NCI-H446 (cell line): ENCODE results near the gene WEE1.
A peak's percentile ranks its signal among the peaks of the same experiment; 100 is the strongest.
"Not testable (repeated sequence)": the region's sequence is repeated elsewhere in the genome, so short reads cannot be mapped to it uniquely, and the experiment has no call there.

Source experiments
- DNase-seq, 2 experiments: peaks; one replicate each; lab custom pipeline; 2025; lab: John Stamatoyannopoulos, UW

WEE1 gene

DNA sequence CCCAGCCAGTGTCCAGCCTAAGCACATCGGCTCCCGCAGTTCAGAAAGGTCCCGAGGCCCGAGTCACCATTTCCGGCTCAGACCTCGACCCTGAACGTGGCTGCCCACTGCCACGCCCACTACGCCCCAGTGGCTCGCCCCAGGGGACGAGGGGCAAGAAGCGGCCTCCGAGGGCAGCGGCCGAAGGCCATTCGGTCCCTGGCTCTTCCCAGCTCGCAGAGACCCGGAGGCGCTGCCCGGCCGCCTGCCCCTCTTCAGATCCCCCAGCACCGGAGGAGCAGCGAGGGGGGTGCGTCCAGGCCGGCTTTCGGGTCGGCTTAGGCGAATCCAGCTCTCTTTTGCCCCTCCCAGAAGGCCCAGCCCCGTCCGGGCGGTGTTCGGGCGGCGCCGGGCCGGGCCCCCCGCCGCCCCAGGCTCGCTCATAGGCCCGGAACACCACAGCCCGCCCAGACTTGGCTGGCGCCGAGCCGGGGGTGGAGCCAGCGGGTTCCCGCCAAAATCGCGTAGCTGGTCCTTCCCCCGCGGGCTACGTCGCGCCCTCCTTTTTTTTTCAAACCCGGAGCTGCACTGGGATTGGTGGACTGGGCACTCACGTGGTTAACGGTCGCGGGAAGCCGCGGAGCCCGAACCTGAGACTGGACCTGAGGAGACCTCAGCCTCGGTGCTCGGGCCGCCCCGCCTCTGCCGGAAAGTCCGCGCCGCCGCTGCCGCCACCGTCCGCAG is at the start of gene WEE1:
TSS of gene WEE1 (plus strand) at position 619 of the 723 bp plus-strand sequence. CDS start 264 bp downstream, outside the sequence.
- DNase-seq: peak; percentile 97 to 99

DNA sequence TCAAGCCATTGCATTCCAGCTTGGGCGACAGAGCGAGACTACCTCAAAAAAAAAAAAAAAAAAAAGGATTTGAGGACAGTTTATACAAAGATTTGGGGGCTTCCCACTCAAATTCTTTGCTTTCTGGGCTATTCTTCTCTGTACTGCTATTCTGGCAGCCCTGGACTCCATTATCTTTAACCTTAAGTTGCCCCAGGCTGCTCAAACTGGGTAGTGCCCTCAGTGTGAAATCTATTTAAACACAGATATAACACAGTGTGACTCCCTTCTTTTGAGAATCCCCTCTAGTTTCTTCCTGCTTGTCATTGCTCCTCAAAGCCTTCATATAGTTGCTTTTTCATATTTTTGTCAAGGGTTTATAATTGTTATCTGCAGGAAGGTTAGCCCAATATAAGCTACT is 49.5 kb upstream of the WEE1 start:
- no peak for DNase-seq

DNA sequence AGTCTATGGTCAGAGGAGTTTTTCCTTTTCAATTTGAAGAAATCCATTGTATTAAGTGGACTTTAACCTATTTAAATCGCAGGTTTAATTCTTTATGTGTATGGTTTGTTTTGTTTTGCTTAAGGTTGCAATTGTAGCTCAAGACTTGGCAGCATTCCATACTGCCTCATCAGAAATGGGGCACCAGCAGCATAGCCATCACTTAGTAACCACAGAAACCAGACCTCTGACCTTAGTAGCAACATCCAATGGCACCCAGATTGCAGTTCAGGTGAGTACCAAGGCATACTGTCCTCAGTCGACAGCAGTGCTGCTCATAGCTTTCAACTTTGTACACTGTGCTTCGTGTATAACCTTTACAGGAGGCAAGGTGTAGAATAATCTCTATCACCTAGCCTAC is 48.4 kb upstream of the WEE1 start:
- no peak for DNase-seq

DNA sequence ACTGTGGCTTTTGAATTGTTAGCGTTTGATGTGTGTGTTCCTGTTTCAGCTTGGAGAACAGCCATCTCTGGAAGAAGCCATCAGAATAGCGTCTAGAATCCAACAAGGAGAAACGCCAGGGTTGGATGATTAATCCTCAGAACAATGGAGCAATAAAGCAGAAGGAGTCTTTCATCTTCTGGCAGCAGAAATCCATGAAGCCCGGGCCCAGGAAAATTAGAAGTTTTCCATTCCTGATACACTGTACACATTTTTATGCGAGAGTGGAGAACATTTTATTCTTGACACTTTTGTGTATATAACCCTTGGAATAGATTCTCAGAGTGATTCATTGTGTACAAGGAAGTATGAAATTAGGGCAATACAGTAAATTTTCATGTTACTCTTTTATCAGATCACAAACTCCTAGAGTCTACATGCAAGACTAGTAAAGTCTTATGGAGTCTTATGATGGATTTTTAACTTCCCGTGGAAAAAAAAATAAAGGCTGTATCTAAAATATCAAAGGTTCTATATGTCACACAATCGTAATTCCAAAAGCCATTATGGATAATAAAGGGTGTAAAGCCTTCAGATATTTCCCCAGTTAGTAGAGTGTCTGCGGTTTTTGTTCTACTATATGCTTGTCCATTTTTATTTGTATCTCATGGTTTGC is 45.9 kb upstream of the WEE1 start:
- peak in 1 of 2 experiments; percentile 53 for DNase-seq

DNA sequence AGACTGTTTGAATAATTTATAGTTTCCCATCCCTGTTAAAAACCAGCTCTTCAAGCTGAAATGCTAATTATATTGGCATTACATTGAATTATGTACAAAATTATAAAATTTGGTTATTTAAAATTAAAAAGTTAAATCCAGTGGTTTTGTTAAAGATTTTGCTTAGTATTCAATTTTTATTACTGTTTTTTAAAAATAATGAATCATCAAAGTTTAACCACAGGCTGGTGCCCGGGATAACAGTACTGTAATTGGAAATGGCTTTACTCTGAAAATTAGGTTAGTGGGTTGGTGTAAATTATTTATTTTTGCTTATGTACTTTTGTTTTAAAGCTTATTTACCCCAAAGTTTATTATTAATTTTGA is 45.4 kb upstream of the WEE1 start:
- no peak for DNase-seq

DNA sequence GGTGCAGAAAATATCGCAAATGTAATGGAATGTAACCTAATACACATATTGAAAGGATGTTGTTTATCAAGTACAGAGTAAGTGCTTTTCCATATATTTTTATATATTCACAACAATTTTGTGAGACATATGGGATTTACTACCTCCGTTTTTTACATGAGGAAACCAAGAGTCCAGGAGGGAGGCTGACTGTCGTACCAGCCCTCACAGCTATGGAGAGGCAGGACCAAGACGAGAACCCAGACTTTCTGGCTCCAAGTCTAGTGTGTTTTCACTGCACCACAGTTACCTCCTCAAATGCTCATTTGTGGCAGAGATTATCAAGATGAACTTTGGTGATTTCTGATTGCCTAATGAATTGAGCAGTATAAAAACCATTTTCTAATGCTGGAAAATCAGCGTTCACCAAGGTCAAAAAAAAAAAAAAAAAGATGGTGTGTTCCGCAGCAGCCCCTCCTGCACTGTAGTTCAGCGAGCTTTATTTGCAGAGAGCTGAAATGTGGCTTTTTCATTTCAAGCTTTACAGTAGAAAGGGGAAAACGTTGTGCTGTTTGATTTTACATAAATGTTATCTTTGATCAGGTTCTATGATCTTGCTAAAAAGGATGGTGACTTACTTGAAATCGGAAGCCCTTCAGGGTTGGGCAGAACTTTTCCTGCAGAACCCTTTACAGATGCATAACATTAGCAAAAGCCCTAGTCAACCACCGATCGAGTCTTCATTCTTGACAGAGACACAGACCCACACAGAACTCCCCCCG is 44.7 kb upstream of the WEE1 start:
- DNase-seq: no peak

DNA sequence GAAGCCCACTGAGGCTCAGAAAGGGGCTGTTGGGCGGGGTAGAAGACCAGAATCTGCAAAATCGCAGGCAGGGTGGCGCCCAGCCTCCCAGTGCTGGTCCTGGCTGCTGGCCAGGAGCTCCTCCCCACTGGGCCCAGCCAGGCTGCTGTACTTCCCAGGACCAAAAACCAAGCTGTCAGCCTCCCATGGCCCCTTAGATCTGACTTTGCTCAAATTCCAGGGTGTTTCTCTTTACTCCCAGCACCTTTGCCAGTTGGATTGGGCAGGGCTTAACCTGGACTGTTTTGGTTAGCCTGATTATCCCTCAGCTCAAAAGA is 44.2 kb upstream of the WEE1 start:
- peak in 1 of 2 experiments; percentile 60 for DNase-seq

DNA sequence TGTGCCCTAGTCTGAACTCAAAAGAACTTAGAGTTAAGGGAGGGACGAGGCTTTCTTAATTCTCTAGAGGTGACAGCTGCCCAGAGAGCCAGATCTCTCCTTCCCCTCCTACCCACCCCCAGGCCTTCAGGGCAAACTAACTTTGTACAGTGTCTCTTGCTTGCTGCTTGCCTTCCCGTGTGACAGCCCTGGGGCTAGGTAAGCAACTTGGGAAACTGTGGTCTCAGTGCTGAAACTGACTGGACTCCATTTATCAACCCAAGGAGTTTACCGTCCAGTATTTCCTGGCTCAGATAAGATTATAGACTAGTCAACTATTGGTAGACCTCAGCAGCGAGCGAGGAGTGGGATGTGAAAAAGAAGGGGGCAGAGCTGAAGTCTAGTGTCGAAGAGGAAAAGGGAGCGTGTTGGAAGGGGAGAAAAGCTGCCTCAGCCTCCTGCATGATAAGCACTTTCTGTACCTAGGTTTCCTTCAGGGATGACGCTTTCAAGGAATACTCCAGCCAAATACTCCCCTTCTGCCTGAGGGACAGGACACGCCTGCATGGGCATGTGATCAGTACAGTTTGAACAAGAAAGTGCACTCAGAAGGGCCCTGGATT is 43.3 kb upstream of the WEE1 start:
- no peak for DNase-seq

DNA sequence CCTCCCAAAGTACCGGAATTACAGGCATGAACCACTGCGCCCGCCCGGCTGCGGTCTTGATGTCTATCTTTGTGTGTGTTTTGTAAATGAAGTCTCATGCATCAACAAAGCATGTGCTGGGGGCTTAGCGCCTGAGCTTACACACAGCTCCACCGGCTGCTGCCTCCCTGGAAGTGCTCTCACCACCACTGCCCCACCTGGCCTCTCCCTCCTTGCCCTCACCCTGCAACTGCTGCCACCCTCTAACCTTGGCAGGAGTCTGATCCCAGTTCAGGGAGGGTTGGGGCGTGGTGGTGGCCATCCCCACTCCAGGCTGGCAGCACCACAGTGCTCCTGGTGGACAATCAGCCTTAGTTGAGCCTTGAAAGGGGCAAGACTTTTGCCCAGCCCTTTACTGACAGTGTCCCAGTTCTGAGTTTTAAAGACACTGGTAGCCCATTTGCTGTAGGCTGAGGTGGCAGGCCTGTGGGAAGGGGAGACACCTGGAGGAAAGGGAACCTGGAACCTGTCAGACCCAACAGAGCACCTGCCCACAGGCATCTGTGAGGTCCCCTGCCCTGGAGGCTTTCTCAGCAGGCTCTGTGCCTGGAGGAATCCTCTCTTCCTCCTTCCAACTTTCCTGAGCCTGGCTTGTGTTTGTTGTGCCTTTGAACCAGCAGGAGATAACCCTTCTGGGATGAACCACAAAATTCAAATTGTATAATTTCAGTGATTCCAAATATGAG is 42.4 kb upstream of the WEE1 start:
- DNase-seq: no peak

DNA sequence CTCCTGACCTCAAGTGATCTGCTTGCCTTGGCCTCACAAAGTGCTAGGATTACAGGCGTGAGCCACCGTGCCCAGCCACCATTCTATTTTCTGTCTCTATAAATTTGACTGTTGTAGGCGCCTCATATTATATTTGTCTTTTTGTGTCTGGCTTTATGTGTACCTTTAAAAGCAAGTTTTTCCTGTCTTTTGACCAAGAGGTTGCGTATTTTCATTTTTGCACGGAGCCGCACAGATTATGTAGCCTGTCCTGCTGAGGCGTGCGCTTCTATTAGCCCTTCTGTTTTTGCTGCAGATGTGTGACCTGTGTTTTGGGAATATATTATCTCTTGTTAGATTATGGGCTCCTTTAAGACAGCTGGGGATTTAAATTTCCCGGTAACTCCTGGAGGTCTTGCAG is 40.4 kb upstream of the WEE1 start:
- no peak for DNase-seq

DNA sequence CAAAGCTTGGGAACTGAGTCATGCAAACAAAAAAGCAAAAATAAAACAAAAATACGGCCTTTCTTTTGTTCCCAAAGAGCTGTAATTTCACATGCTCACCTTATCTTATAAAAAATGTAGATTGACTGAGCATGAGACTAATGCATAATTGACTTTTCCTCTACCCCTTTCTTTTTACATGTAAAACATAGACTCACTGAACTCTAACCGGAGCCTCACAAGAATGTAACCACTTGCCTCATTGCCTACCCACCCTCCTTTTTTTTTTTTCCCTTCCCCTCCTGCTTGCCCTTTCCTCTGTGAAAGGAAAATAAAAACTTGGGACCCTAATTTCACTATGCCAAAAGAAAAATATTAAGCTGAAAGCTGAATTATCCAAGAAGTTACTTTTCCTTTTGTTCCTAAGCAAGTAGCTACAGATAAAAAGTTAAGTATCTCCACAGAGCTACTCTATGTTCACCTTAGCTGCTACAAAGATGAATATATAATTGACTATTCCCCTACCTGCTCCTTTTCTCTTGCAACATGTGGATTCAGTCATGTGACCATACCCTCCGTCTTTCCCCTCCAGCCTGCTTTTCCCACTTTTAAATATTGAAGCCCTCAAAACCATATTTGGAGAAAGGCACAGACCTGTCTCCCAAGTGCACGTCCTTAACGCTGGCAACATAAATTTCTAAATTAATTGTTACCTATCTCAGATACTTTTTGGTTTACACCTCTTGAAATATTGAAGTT is 39.6 kb upstream of the WEE1 start:
- DNase-seq: no peak

DNA sequence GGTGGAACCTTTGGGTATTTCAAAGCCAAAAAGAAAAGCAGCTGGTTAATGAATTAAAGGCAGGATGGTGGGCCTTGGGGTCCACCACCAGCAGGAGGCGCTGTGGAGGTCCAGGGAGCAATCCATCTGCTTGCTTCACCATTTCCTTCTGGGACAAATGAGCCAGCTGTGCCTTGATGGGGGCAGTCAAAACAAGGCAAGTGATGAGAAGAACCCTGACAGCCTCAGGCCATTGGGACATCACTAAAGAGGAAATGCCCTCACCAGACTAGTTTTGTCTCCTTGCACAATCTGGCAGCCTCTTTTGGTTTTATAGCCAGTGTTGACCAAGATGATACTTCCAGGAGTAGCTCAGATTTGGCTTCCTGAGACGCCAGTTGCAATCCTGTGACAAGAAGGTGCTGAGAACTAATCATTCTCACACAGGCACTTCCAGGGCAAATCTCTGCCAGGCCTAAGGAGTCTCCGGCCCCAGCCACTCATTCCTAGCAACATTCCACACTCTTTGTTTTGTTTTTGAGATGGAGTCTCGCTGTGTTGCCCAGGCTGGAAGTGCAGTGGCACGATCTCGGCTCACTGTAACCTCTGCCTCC is 38.2 kb upstream of the WEE1 start:
- DNase-seq: peak in 1 of 2 experiments; percentile 60

DNA sequence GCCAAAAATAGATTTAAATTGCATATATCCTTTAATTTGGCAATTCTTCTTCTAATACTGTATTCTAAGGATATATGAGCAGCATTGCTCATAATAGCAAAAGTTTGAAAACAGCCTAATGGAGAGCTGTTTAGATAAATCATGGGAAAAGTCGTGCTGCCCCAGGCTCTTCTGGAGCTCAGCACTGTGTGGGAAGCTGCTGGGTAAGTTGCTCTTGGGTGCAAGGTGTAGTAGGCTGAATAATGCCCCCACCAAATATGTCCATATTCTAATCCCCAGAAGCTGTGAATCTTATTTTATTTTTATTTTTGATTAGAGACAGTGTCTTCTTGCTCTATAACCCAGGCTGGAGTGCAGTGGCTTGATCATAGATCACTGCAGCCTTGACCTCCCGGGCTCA is 34.9 kb upstream of the WEE1 start:
- DNase-seq: no peak

DNA sequence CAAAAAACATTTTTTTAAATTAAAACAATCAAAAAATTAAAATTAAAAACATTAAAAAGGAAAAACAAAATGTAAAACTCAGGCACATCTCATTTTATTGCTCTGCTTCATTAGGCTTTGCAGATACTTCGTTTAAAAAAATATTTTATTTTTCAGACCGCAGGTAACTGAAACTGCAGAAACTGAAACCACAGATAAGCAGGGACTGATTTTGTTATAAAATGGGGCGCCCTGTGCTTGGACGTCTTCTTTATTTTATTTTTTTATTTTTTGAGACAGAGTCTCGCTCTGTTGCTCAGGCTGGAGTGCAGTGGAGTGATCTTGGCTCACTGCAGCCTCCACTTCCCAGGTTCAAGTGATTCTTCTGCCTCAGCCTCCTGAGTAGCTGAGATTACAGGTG is 24.3 kb upstream of the WEE1 start:
- DNase-seq: not testable (repeated sequence)

DNA sequence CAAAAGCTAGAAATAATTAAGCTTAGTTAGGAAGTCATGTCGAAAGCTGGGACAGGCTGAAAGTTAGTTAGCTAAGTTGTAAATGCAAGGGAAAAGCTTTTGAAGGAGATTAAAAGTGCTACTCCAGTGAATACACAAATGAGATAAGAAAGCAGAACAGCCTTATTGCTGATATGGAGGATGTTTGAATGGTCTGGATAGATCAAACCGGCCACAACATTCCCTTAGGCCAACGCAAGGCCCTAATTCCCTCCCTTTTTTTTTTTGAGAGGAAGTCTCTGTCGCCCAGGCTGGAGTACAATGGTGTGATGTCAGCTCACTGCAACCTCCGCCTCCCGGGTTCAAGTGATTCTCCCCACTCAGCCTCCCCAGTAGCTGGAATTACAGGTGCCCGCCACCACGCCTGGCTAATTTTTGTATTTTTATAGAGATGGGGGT is 23.3 kb upstream of the WEE1 start:
- no peak for DNase-seq

DNA sequence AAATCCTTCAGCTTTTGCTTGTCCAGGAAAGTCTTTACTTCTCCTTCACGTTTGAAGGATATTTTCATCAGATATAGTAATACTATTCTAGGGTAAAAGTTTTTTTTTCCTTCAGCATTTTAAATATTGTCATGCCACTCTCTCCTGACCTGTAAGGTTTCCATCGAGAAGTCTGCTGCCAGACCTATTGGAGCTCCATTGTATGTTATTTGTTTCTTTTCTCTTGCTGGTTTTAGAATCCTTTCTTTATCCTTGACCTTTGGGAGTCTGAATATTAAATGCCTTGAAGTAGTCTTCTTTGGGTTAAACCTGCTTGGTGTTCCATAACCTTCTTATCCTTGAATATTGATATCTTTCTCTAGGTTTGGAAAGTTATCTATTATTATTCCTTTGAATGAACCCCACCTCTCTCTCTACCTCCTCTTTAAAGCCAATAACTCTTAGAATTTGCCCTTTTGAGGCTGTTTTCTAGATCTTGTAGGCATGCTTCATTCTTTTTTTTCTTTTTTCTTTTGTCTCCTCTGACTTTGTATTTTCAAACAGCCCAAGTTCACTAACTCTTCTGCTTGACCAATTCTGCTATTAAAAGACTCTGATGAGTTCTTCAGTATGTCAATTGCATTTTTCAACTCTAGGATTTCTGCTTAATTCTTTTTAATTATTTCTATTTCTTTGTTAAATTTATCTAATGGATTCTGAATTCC is 12.0 kb upstream of the WEE1 start:
- no peak for DNase-seq

DNA sequence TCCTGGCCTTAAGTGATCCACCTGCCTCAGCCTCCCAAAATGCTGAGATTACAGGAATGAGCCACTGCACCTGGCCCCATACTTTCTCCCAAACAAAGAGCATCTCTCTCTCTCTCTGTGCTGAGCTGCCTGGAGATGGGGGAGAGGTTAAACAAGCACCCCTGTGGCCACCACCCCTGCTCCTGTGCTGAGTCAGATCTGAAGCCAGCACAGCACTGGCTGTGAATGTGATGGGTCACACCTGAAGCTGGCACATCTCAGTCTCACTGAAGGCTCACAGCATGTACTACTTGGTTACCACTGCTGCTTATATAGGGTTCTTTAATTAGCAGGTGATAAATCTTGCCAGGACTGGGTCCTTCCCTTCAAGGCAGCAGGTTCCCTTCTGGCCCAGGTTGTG is 10.8 kb upstream of the WEE1 start:
- no peak for DNase-seq

DNA sequence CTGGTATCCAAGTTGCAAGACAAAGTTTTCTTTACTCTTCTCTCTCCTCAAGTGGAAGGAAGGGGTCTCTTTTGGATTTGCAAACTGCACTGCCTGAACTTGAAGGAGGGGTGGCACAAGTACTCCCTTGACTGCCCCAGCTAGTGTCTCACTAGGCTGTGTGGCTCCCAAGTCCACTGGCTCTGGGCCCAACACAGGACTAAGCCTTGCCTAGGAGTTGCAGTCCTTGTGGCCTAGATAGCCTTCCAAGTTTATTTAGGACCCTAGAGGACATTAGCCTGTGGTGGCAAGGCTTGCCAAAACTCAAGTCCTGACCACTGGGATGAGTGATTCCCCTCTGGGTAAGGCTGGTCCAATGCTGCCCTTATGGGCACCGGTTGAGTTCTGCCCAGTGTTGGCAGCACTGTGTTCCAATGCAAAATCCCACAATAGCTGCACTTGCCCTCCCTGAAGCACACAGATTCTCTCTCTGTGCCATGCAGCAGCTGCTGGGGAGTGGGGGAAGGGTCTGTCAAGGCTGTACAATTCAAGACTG is 10.2 kb upstream of the WEE1 start:
- DNase-seq: no peak

DNA sequence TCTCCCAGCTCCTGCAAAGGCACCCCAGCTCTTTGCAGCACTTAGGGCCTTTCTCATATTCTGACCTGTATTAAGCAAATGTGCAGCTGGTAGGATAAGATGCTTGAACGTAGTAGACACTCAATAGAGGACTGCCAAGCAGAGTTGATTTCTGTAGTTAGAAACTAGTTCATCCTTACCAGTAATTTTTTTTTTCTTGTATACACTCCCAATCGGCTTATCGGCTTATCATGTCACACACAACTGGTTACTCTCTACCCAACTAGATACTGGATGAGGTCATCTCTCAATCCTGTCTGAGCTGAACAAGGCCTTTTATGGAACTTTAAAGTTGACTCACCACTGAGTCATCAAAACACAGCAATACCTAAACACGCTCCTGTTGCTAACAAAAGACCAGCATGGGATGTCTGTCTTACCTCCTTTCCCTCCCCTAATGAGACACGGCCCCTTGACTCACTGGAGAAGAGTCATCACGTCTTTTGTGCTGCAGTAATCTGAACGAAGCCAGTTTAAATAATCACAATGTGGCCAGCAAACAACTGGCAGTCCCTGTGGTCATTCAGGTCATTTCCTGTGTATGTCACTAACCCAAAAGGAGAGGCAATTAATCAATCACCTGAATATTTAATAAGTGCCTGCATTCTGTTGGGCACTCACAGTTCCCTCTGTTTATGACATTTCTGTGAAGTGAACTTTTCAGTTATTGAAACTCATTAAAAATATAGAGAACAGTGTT is 7.5 kb upstream of the WEE1 start:
- DNase-seq: peak in 1 of 2 experiments; percentile 30
